Right cardiac atrium (tissue), 5 donors: ENCODE measurements around the gene RPGR. TPM values are rescaled to one million over a fixed set of nuclear protein-coding genes. Genes with fewer than 3 reads are reported as not detected.

Source experiments
- ATAC-seq, 2 donors: fragments of 200-7000 bp; cut with Tn5 transposase; one replicate each; pipeline versions ENCODE4 v1.8.0 to v1.9.1; 2020; ENCODE audit warnings: moderate library complexity in 2 of 2, mild to moderate bottlenecking in 1 of 2
- DNase-seq, 3 donors: peaks; one replicate each; pipeline ENCODE4 v3.0.0-alpha.2; 2020
- H3K27ac ChIP-seq: one replicate; pipeline ENCODE4 v1.5.1; 2013; ENCODE audit warnings: mild to moderate bottlenecking, low read length, control low read depth, moderate library complexity
- H3K27me3 ChIP-seq: one replicate; pipeline ENCODE4 v1.6.1; 2013; ENCODE audit not compliant: control insufficient read depth, insufficient read depth
- H3K4me1 ChIP-seq: one replicate; pipeline ENCODE4 v1.6.1; 2013; ENCODE audit warnings: low read length; ENCODE audit not compliant: control insufficient read depth, insufficient read depth
- H3K4me3 ChIP-seq: one replicate; pipeline ENCODE4 v1.5.1; 2013; ENCODE audit warnings: low read length, control low read depth
- H3K9me3 ChIP-seq: one replicate; pipeline ENCODE4 v1.6.1; 2013; ENCODE audit warnings: low read length; ENCODE audit not compliant: control insufficient read depth
- WGBS: extraction: QIAGEN DNeasy Blood & Tissue Kit; methylation state at CpG from one replicate; pipeline ENCODE4 v1.1.7; 2013; 5-methylcytosine and 5-hydroxymethylcytosine counted together
- intact Hi-C, 4 donors: fragments of 100-400 bp; cut with DNase I; formaldehyde crosslinking; loops; one replicate each; pipeline versions ENCODE4 v1.11.0 to v1.14.0; 2022 to 2023
- polyA plus RNA-seq: library from polyadenylated mRNA; stranded (reverse); fragments of 200-250 nt; gene quantifications from one replicate; pipeline ENCODE4 v1.2.3, GENCODE V29; 2013
- total RNA-seq, 4 donors: library from RNA; stranded (reverse); fragmentation: NEBNext Ultra II Directional; extraction: Animal tissue kit (Norgen Biotek cat#: 25700); gene quantifications; one replicate each; pipeline ENCODE4 v1.2.1, GENCODE V29; 2021
- donor health status: healthy with polysubstance abuse.
- donor health status: DM: no; HTN: yes; CAD: no.
- donor health status: DM: no; HTN: no; CAD: no.
- donor health status: DM: no; HTN: yes; CAD: no; lungs with severe emphysema.
- donor health status: DM: yes; HTN: yes; CAD: no.

RPGR gene
- total and polyA plus RNA-seq, 5 donors: 4.2 to 10.9 (median 8.4) TPM

GRCh38 chrX:38220415-38221390 is 106.6 kb downstream of the RPGR start, which contains the start of gene SRPX:
Gene SRPX, minus strand, starts transcription at chrX:38220871. Its CDS starts 79 bp downstream, at chrX:38220792.
- H3K4me1 ChIP-seq: peaks cover 6% of the 10 kb centered on the region
- intact Hi-C loops: no loop called here
- DNase-seq (peak; percentile 71 to 84 (median 81)), ATAC-seq (peak; percentile 92 to 95)
- H3K27me3 ChIP-seq: no peaks in the 10 kb centered on the region
- WGBS: 3% methylated on average over 76 of the region's 76 CpGs
- no peaks in the 10 kb centered on the region for H3K9me3 ChIP-seq
- peak within 1 kb of the TSS; percentile 59 for H3K4me3 ChIP-seq
- H3K27ac ChIP-seq: peak within 1 kb of the TSS; percentile 81

- peak overlapping the region; percentile 81 for H3K27ac ChIP-seq
- WGBS: under 1% methylated on average over 14 of the region's 14 CpGs
- ATAC-seq: peak; percentile 69
- no peaks in the 10 kb centered on the region for H3K27me3 ChIP-seq
- intact Hi-C loops: no loop called here
- no peaks in the 10 kb centered on the region for H3K9me3 ChIP-seq
- DNase-seq: peak; percentile 63 to 74 (median 71)
- H3K4me3 ChIP-seq: peak overlapping the region; percentile 59
- peaks cover 6% of the 10 kb centered on the region for H3K4me1 ChIP-seq
These were observed 107.3 kb downstream of the RPGR start for GRCh38 chrX:38220024-38220414.

Other genes with a start within 250 kb of the RPGR start
- 100 to 1,000 TPM in 2 of 4 donors, 10 to 100 TPM in 2; 80.2 to 146 (median 98.8) TPM for gene SRPX, start 106.6 kb downstream of the RPGR start, total RNA-seq
- gene SRPX, start 106.6 kb downstream of the RPGR start, polyA plus RNA-seq: 143 TPM
- gene OTC, start 25.1 kb upstream of the RPGR start, total RNA-seq: 1 to 10 TPM in 2 of 4 donors, under 1 TPM in 2; 0.36 to 1.1 (median 0.84) TPM
- 0.18 TPM for gene OTC, start 25.1 kb upstream of the RPGR start, polyA plus RNA-seq
- gene TSPAN7, start 234.0 kb upstream of the RPGR start, total RNA-seq: 100 to 1,000 TPM; 113 to 155 (median 125) TPM
- 196 TPM for gene TSPAN7, start 234.0 kb upstream of the RPGR start, polyA plus RNA-seq